ENCODE measurements around the gene LRRC31.
A peak's percentile ranks its signal among the peaks of the same experiment; 100 is the strongest.

The LRRC31 gene

DNA sequence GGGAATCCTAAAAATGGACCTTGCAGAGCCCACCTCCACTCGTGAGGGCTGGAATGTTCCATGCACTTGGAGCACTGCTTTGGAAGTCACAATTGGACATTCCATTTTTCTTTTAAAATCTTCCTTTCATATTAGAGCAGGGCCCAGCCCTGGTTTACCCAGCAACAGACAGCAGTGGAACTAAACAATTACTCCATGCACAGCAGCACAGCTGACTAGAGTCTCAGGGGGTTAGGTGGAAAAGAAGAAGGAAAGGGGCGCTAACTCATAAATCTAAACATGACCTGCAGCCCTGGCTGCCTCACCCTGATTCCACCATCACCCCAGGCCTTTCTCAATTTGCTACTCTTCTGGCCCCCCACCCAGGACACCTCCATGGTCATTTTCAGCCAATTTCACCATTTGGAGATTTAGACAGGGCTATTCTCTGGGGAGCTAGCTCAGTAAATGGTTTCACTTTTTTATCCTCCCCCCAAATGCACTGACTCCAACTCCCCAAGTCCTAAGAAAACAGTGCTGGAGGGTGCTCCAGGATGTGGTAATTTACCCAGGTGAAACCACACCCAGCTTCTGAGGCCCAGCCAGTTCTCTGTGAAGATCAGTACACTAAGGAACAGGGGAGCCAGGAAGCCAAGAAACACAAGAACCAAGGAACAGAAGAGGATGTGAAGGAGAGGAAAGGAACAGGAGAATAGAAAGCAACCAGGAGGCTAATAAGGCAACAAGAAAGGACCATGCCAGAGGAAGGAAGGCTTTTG lies 1.6 kb upstream of the LRRC31 start:
- Histone ChIP-seq H3K9me3 (no peaks in the 10 kb centered on the region), H3K4me3 (ENCODE audit: low read depth in 1 of 2, low read length in 1 of 2) (no peak overlapping the region), H3K36me3 (no peaks in the 10 kb centered on the region), H3K27me3 (no peaks in the 10 kb centered on the region), H3K27ac (no peak overlapping the region), H3K4me1 (ENCODE audit: control insufficient read depth in 1 of 2, insufficient read depth in 1 of 2, low read depth in 1 of 2, low read length in 1 of 2) (peaks cover 9 to 11% of the 10 kb centered on the region in 2 experiments)
- TF ChIP-seq, protein P1, sequence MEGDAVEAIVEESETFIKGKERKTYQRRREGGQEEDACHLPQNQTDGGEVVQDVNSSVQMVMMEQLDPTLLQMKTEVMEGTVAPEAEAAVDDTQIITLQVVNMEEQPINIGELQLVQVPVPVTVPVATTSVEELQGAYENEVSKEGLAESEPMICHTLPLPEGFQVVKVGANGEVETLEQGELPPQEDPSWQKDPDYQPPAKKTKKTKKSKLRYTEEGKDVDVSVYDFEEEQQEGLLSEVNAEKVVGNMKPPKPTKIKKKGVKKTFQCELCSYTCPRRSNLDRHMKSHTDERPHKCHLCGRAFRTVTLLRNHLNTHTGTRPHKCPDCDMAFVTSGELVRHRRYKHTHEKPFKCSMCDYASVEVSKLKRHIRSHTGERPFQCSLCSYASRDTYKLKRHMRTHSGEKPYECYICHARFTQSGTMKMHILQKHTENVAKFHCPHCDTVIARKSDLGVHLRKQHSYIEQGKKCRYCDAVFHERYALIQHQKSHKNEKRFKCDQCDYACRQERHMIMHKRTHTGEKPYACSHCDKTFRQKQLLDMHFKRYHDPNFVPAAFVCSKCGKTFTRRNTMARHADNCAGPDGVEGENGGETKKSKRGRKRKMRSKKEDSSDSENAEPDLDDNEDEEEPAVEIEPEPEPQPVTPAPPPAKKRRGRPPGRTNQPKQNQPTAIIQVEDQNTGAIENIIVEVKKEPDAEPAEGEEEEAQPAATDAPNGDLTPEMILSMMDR (IDR thresholded peaks at IDR 0.05) = no peak

DNA sequence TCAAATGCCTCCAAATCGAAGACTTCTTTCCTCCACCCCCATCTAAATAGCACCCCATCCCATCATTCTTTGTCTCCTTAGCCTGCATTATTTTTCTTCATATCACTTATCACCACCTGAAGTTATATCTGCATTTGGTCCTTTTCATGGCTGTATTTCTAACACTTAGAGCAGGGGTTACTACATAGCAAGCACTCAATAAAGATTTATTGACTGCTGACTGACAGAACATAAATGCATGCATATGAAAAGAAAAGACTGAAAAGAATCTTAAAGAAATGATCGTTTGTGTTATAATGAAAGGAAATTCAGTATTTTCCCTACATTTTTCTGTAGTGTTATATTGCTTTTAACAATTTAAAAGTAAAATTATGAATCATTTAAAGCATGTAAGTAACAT lies 1.4 kb downstream of the LRRC31 start:
- no peaks in the 10 kb centered on the region for H3K36me3 ChIP-seq
- no peak overlapping the region for H3K4me3 ChIP-seq (ENCODE audit: low read depth in 1 of 2, low read length in 1 of 2)
- no peak overlapping the region for H3K27ac ChIP-seq
- TF ChIP-seq, protein P1 (IDR thresholded peaks at IDR 0.05) = no peak
- no peaks in the 10 kb centered on the region for H3K27me3 ChIP-seq
- peaks cover 33 to 37% of the 10 kb centered on the region in 2 experiments for H3K4me1 ChIP-seq (ENCODE audit: control insufficient read depth in 1 of 2, insufficient read depth in 1 of 2, low read depth in 1 of 2, low read length in 1 of 2)
- no peaks in the 10 kb centered on the region for H3K9me3 ChIP-seq

DNA sequence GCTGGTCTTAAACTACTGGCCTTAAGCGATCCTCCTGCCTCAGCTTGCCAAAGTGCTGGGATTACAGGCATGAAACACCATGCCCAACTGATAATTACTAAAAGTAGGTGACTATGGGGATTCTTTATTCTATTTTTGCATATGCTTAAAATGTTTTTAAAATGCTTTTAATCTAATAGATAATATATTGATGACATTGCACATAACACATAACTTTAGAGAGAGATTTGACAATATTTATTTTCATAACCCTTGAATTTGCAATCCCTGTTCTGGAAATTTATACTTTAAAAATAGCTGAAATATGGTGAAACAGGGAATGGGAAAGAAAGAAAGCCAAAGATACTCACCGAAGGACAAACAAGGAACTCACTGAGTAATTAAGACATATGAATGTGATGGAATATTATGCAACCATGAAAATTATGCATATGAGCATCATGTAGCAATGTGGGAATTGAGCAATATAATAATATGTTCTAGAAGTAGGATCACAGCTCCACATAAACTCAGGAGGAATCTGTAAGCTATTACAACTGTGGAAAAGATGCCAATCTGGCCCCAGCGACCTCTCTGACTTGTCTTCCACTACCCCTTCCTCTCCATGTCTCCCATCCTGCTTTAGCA lies 2.0 kb downstream of the LRRC31 start:
- H3K4me1 ChIP-seq (ENCODE audit: control insufficient read depth in 1 of 2, insufficient read depth in 1 of 2, low read depth in 1 of 2, low read length in 1 of 2) = peaks cover 36 to 40% of the 10 kb centered on the region in 2 experiments
- no peak overlapping the region for H3K27ac ChIP-seq
- H3K4me3 ChIP-seq (ENCODE audit: low read depth in 1 of 2, low read length in 1 of 2) = no peak overlapping the region
- TF ChIP-seq, protein P1 (IDR thresholded peaks at IDR 0.05) = no peak
- H3K27me3 ChIP-seq = peaks cover 4% of the 10 kb centered on the region
- no peaks in the 10 kb centered on the region for H3K36me3 ChIP-seq
- no peaks in the 10 kb centered on the region for H3K9me3 ChIP-seq

DNA sequence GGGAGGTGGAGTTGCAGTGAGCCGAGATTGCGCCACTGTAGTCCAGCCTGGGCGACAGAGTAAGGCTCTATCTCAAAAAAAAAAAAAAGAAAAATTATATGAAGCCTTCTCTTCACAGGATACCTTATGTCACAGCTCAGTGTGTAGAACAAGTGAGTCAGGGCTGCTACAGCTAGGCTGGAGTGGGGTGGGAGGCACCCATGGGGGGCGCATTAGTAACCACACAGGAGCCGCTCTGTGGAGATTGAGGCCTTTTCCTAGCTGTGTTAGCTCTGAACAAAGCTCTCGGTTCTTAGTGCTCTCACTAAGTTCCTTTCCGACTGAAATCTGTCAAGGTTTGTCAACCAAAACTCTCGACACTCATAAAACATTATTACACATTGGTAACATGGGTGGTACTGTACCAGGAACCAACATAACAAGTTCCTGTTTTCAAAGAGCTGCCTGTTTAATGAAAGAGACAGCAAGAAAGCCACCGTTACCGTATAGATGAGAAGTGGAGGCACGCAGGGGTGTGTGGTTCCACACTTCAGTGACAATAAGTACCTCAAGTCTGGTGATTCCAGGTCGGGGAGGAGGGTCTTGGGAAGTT lies 4.5 kb downstream of the LRRC31 start:
- H3K36me3 ChIP-seq = no peaks in the 10 kb centered on the region
- H3K4me3 ChIP-seq (ENCODE audit: low read depth in 1 of 2, low read length in 1 of 2) = peak overlapping the region; percentile 26 to 48
- TF ChIP-seq, protein P1 (IDR thresholded peaks at IDR 0.05) = no peak
- peaks cover 36 to 40% of the 10 kb centered on the region in 2 experiments for H3K4me1 ChIP-seq (ENCODE audit: control insufficient read depth in 1 of 2, insufficient read depth in 1 of 2, low read depth in 1 of 2, low read length in 1 of 2)
- H3K9me3 ChIP-seq = no peaks in the 10 kb centered on the region
- H3K27ac ChIP-seq = peak overlapping the region; percentile 52
- peaks cover 22% of the 10 kb centered on the region for H3K27me3 ChIP-seq

DNA sequence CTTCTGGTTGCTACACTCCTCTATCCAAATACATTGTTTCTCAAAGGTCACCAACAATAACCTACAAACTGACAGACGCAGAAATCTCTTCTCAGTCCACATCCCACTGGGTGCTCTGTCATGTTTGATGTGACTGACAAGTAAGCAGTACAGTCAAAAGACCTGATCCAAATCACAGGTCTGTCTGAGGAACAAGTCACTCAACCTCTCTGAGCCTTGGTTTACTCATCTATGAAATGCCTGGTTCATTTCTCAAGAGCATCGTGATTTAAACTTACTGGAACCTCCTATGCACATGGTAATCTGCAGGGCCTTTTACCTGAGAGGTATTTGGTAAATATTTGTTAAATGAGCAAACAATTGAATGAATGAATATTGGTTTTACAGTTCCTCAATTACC lies 5.5 kb downstream of the LRRC31 start:
- Histone ChIP-seq H3K36me3 (no peaks in the 10 kb centered on the region), H3K27me3 (peaks cover 23% of the 10 kb centered on the region), H3K9me3 (no peaks in the 10 kb centered on the region), H3K27ac (no peak overlapping the region), H3K4me1 (ENCODE audit: control insufficient read depth in 1 of 2, insufficient read depth in 1 of 2, low read depth in 1 of 2, low read length in 1 of 2) (peaks cover 36 to 40% of the 10 kb centered on the region in 2 experiments), H3K4me3 (ENCODE audit: low read depth in 1 of 2, low read length in 1 of 2) (no peak overlapping the region)
- TF ChIP-seq, protein P1 (IDR thresholded peaks at IDR 0.05) = no peak
